Hematopoietic multipotent progenitor cell treated with erythropoietin and hydrocortisone succinate and interleukin-3 and kit ligand, for 15 days (in vitro differentiated cells): ENCODE measurements around the gene GALNT9.
"Not testable (repeated sequence)": the region's sequence is repeated elsewhere in the genome, so short reads cannot be mapped to it uniquely, and the experiment has no call there.

Experiments used
- DNase-seq: peaks from one replicate; pipeline ENCODE4 v3.0.0-alpha.2; 2015; ENCODE audit warnings: low spot score

Gene GALNT9

DNA sequence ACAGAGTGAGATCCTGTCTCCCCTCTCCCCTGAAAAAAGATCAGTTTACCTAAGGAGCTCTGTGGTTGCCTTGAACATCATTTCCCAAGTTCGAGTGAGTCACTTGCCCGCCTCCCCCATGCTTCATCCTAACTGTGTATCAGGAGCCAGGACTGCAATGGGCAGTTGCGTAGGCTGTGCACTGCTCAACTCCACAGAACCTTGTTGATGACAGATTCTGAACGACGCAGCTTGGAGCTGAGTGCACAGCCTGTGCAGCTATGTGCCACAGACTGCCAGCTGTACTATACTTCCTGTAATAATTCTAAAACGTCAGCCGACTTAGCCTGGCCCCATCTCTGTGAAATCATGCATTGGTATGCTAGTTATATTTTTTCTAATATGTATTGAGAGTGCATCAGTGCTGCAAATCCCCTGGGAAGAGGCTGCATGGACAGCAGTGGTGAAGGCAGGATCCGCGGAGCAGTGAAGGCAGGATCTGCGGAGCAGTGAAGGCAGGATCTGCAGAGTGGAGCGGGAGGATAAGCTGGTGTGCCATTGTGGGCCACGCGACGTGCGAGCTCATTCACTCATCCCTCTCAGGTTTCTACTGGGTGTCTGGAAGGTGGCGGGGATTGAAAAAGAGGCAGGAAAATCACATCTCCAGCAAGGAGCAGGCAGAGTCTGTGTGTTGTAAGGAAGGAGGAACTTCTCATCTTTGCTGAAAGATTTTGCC is 80.8 kb downstream of the GALNT9 start:
- DNase-seq = no peak

DNA sequence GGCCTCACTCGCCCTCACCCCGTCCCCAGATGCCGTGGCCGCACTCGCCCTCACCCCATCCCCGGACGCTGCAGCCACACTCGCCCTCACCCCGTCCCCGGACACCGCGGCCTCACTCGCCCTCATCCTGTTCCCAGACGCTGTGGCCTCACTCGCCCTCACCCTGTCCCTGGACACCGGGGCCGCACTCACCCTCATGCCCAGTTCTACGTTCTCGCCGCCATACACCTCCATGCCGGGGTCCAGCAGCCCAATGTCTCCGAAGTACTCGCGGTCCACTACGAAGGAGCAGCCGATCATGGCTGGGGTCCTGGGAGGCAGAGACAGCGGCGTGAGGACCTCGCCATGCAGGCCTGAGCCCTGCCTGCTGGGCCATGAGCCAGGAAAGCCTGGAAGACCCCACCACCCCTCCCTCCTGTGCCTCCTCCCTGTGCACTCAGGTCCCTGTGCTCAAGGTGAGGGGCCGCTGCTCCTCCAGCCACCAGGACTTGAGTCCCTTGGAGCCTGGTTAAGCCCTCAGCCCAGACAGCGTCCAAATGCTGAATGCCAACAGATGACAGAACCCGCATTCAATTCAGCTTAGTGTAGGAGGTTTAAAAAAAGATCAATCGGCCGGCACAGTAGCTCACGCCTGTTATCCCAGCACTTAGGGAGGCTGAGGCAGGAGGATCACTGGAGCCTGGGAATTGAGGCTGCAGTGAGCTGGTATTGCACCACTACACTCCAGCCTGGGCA is 81.5 kb downstream of the GALNT9 start:
- no peak for DNase-seq

- DNase-seq = no peak
Measured at GRCh38 chr12:132246997-132247717, 82.2 kb downstream of the GALNT9 start.

DNA sequence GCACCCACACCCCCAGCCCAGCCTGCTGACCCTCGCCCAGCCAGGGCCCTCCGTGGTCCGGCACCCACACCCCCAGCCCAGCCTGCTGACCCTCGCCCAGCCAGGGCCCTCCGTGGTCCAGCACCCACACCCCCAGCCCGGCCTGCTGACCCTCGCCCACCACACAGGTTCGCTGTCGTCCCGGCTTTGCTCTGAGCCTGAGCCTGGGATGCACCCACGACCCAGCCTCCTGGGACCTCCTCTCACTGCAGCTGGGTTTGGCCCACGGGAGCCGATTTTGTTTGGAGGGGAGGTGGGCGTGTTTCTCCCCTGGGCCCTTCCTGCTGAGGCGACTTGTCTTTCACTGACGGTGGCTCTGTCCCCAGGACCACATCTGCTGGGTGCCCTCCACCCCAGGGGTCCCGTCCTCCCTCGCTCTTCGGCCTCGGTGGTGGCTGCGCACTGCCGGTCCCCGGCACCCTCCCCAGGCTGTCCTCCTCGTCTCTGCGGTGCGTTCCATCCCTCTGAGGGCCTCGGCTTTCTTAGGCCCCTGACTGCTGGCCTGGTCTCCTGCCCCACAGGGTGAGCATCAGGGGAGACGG is 83.8 kb downstream of the GALNT9 start:
- DNase-seq = no peak

DNA sequence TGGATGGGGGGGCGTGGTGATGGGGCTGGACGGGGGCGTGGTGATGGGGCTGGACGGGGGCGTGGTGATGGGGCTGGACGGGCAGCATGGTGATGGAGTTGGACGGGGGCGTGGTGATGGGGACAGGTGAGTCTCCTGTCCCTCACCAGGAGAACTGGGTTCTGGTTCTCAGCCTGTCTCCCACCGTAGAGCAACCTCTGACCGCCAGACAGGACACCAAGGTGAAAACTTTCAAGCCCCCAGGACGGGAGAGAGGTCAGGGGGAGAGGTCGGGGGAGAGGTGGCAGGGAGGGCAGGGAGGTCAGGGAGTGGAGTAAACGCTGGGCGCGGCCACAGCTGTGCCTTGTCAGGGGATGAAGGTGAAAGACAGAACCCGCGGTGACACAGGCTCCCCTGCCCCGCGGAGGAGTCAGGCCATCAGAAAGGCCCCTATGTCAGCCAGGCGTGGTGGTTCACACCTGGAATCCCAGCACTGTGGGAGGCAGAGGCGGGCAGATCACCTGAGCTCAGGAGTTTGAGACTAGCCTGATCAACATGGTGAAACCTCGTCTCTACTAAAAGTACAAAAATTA is 84.6 kb downstream of the GALNT9 start:
- no peak for DNase-seq

- DNase-seq = no peak
Measured at GRCh38 chr12:132243596-132244310, 85.6 kb downstream of the GALNT9 start.

- DNase-seq = not testable (repeated sequence)
Measured at GRCh38 chr12:132243171-132243570, 86.2 kb downstream of the GALNT9 start.

GRCh38 chr12:132240669-132241007 is 88.8 kb downstream of the GALNT9 start:
- DNase-seq = not testable (repeated sequence)

DNA sequence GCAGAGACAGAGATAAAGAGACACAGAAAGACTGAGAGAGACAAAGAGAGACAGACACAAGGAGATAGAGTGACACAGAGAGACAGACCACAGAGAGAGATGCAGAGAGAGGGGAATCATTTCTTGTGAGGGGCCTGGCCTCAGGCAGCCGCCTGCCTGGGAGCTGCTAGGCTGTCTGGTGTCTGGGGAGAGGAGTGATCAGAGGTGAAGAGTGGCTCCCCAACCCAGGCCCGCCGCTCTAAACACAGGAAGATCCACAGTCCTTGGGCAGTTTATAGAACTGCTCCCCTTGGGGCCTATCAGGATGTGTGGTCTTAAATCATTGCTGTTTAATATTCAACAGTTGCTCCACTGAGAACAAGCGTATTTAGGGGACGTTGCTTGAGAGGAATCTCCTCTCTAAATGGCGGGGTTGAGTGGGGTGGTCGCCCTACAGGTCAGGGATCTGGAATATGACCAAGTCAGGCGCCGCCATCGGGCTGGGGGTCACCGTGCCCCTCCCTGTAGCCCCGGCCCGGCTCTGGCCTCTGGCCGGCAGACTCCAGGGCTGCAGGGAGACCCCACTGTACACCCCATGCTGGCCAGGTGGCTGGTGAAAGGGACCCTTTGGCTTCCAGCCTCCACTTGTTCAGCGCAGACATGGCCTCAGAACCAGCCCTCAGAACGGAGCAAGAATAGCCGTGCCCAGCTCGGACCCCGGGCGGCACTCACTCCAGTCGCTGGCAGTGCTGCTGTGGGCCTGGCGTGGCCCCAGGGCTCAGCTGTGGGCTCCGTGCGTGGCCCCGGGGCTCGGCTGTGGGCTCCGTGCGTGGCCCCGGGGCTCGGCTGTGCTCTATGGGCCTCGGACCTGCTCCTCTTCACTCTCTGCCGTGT is 89.4 kb downstream of the GALNT9 start:
- DNase-seq = no peak

GRCh38 chr12:132239392-132239791 is 90.0 kb downstream of the GALNT9 start:
- DNase-seq = no peak

GRCh38 chr12:132238884-132239283 is 90.5 kb downstream of the GALNT9 start:
- no peak for DNase-seq

DNA sequence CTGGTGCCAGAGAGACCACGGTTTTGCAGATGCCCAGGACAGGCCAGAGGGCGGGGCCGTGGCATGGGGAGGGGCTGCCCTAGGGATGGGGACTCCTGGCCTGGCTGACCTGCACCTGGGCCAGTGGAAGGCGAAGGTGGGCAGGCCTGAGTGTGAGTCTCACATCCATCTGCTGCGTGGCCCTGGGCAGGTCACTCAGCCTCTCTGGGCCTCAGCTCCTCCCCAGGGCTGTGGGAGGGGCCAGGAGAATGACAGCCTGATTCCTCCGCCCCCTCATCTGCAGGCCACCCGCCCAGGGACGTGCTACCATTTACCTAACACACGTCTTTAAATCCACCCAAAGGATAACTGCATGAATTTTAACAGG is 90.9 kb downstream of the GALNT9 start:
- DNase-seq = no peak

DNA sequence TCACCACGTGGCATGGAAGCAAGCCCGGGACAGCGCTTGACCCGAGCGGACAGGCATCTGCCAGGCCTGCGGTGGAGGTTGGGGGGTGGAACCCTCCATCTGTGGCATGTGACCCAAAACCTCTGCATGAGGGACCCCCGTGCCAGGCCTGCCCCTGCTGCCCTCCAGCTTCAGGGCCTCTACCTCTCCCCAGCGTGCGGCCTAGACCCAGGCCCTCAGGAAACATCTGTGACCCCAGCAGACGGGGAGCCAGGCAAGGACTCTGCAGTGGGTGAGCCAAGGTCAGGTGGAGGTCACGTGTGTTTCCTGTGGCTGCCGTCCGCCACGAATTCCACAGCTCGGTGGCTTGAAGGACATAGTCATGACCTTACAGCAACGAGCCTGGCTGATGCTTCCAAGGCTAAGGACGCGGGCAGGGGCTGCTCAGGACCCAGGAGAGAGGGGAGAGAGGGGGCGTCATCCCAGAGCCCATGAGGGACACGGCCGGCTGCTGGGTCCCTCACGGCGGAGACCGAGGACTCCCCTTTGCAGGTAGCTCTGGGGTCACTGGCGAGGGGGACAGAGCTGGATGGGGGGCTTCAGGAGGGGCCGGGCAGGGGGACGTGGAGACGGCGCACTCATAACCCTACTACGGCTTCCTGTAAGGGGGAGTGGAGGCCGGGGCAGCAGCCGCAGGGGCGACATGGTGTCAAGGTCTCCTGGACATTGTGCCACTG is 91.5 kb downstream of the GALNT9 start:
- no peak for DNase-seq

- DNase-seq = no peak
Measured at GRCh38 chr12:132236930-132237771, 92.2 kb downstream of the GALNT9 start.

GRCh38 chr12:132236129-132236929 is 93.1 kb downstream of the GALNT9 start:
- no peak for DNase-seq

- no peak for DNase-seq
Measured at GRCh38 chr12:132235116-132235820, 94.1 kb downstream of the GALNT9 start.

- no peak for DNase-seq
Measured at GRCh38 chr12:132230381-132230780, 99.0 kb downstream of the GALNT9 start.

DNA sequence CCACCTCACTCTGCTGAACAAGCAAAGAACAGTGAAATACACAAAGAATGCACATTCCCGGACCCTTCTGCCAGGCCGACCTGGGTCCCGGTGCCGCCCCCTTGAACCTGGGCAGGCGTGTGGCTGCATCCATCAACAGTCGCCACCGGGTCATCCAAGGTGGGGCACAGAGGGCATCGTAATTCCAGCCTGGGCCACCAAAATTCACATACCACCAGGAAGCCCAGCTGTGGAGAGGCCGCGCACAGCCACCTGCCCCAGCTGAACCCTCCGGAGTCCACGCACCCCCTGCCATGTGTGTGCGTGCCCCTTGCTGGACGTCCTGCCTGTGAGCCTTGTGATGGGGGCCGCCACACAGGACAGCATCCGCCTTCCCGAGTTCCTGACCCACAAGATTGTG is 99.5 kb downstream of the GALNT9 start:
- DNase-seq = no peak
